WTC11 (cell line): Measurements from ENCODE around the gene ARTN. TPM values are rescaled to one million over a fixed set of nuclear protein-coding genes. Genes with fewer than 3 reads are reported as not detected.

Source experiments
- ATAC-seq: fragments of 200-7000 bp; cut with Tn5 transposase; 2 replicates; pipeline ENCODE4 v1.10.0; 2021; ENCODE audit warnings: mild to moderate bottlenecking, moderate library complexity
- CTCF ChIA-PET: fragments of 300-600 bp; sonication (Branson Sonifier 250); formaldehyde crosslinking; loops from one replicate; lab custom pipeline; 2021; ENCODE audit warnings: antibody characterized with exemption; lab: Charles Lee
- POLR2A ChIA-PET: fragments of 350-600 bp; sonication (Branson Sonifier 250); formaldehyde crosslinking; loops from one replicate; lab custom pipeline; 2021; ENCODE audit warnings: antibody characterized with exemption; lab: Charles Lee
- DNase-seq: peaks from one replicate; pipeline ENCODE4 v3.0.0; 2021; ENCODE audit warnings: low spot score
- H3K27ac Mint-ChIP-seq: 2 replicates; pipeline ENCODE4 v1.8.0; 2021; ENCODE audit warnings: mixed read lengths
- H3K27me3 Mint-ChIP-seq: 2 replicates; pipeline ENCODE4 v1.8.0; 2021; ENCODE audit warnings: low read depth, mild to moderate bottlenecking, moderate library complexity, mixed read lengths
- H3K36me3 Mint-ChIP-seq: 2 replicates; pipeline ENCODE4 v1.8.0; 2021; ENCODE audit warnings: mixed read lengths
- H3K4me1 Mint-ChIP-seq: 2 replicates; pipeline ENCODE4 v1.8.0; 2022; ENCODE audit warnings: mixed read lengths
- H3K4me3 Mint-ChIP-seq: 2 replicates; pipeline ENCODE4 v1.8.0; 2021; ENCODE audit warnings: mild to moderate bottlenecking, moderate library complexity, mixed read lengths
- H3K9me3 Mint-ChIP-seq: 2 replicates; pipeline ENCODE4 v1.8.0; 2021; ENCODE audit warnings: mixed read lengths
- CBFB ChIP-seq: sonication (generic); formaldehyde crosslinking; IDR thresholded peaks from 2 replicates; pipeline ENCODE4 v1.8.1; 2022; ENCODE audit warnings: mild to moderate bottlenecking, low read depth, missing genetic modification reagents
- ESRRA ChIP-seq: sonication (generic); formaldehyde crosslinking; IDR thresholded peaks from 2 replicates; pipeline ENCODE4 v1.8.1; 2022; ENCODE audit warnings: mild to moderate bottlenecking, missing genetic modification reagents, borderline replicate concordance
- FOXJ3 ChIP-seq: sonication (generic); formaldehyde crosslinking; IDR thresholded peaks from 2 replicates; pipeline ENCODE4 v1.9.0; 2021; ENCODE audit warnings: missing genetic modification reagents, mild to moderate bottlenecking, borderline replicate concordance
- GABPB1 ChIP-seq: sonication (generic); formaldehyde crosslinking; IDR thresholded peaks from 2 replicates; pipeline ENCODE4 v1.8.1; 2023; ENCODE audit warnings: mild to moderate bottlenecking, missing genetic modification reagents
- JAZF1 ChIP-seq: fragments of 250-450 bp; sonication (Bioruptor Pico); IDR thresholded peaks from 2 replicates; pipeline ENCODE4 v1.9.0; 2021; ENCODE audit warnings: moderate library complexity, mild to moderate bottlenecking, inconsistent platforms
- MXD4 ChIP-seq: fragments of 250-450 bp; sonication (Bioruptor Pico); IDR thresholded peaks from 2 replicates; pipeline ENCODE4 v1.8.0; 2021; ENCODE audit warnings: mild to moderate bottlenecking, moderate library complexity, borderline replicate concordance
- NFATC4 ChIP-seq: fragments of 250-450 bp; sonication (Bioruptor Pico); IDR thresholded peaks from 2 replicates; pipeline ENCODE4 v1.9.0; 2021; ENCODE audit warnings: mild to moderate bottlenecking
- NR3C1 ChIP-seq: sonication (generic); formaldehyde crosslinking; conservative IDR thresholded peaks from 2 replicates; pipeline ENCODE4 v1.8.1; 2023; ENCODE audit warnings: low read depth, mild to moderate bottlenecking, missing genetic modification reagents
- RELA ChIP-seq: sonication (generic); formaldehyde crosslinking; IDR thresholded peaks from 2 replicates; pipeline ENCODE4 v1.8.1; 2022; ENCODE audit warnings: missing genetic modification reagents, mild to moderate bottlenecking, borderline replicate concordance
- RORB ChIP-seq: fragments of 250-450 bp; sonication (Bioruptor Pico); IDR thresholded peaks from 2 replicates; pipeline ENCODE4 v1.9.0; 2021; ENCODE audit warnings: mild to moderate bottlenecking
- SP1 ChIP-seq: sonication (generic); formaldehyde crosslinking; conservative IDR thresholded peaks from 2 replicates; pipeline ENCODE4 v1.8.1; 2022; ENCODE audit warnings: missing genetic modification reagents
- TCF7 ChIP-seq: sonication (generic); formaldehyde crosslinking; IDR thresholded peaks from 2 replicates; pipeline ENCODE4 v1.8.0; 2022; ENCODE audit warnings: mild to moderate bottlenecking, low read depth, missing genetic modification reagents, moderate library complexity
- TEAD1 ChIP-seq: sonication (generic); formaldehyde crosslinking; IDR thresholded peaks from 2 replicates; pipeline ENCODE4 v1.8.0; 2022; ENCODE audit warnings: mild to moderate bottlenecking, missing genetic modification reagents
- ZNF219 ChIP-seq: sonication (generic); formaldehyde crosslinking; IDR thresholded peaks from 2 replicates; pipeline ENCODE4 v1.8.0; 2023; ENCODE audit warnings: missing genetic modification reagents, mild to moderate bottlenecking, borderline replicate concordance
- ZNF396 ChIP-seq: fragments of 250-450 bp; sonication (Bioruptor Pico); IDR thresholded peaks from 2 replicates; pipeline ENCODE4 v1.8.0; 2021; ENCODE audit warnings: mild to moderate bottlenecking, moderate library complexity, borderline replicate concordance
- total RNA-seq: library from RNA; stranded (reverse); gene quantifications from 3 replicates; pipeline ENCODE4 v1.2.3, GENCODE V29; 2021
- TF ChIP-seq, protein P1 (sequence below): sonication (generic); formaldehyde crosslinking; IDR thresholded peaks from 2 replicates; pipeline ENCODE4 v1.8.1; 2022; ENCODE audit warnings: mild to moderate bottlenecking, moderate library complexity, missing genetic modification reagents
- TF ChIP-seq, protein P2 (sequence below): sonication (generic); formaldehyde crosslinking; IDR thresholded peaks from 2 replicates; pipeline ENCODE4 v1.8.0; 2023; ENCODE audit warnings: missing genetic modification reagents
- TF ChIP-seq, protein P3 (sequence below): fragments of 250-450 bp; sonication (Bioruptor Pico); IDR thresholded peaks from 2 replicates; pipeline ENCODE4 v2.1.2; 2022; ENCODE audit warnings: mild to moderate bottlenecking, moderate library complexity
- TF ChIP-seq, protein P4 (sequence below): sonication (generic); formaldehyde crosslinking; IDR thresholded peaks from 2 replicates; pipeline ENCODE4 v1.8.0; 2023; ENCODE audit warnings: mild to moderate bottlenecking, missing genetic modification reagents
- TF ChIP-seq, protein P5 (sequence below): sonication (generic); formaldehyde crosslinking; IDR thresholded peaks from 2 replicates; pipeline ENCODE4 v1.8.1; 2023; ENCODE audit warnings: mild to moderate bottlenecking, missing genetic modification reagents, moderate library complexity
- TF ChIP-seq, protein P6 (sequence below): sonication (generic); formaldehyde crosslinking; IDR thresholded peaks from 2 replicates; pipeline ENCODE4 v1.8.1; 2022; ENCODE audit warnings: low read depth, missing genetic modification reagents, borderline replicate concordance

Gene ARTN
- total RNA-seq, 1 experiment from 2014 or later: 28.5 TPM

DNA sequence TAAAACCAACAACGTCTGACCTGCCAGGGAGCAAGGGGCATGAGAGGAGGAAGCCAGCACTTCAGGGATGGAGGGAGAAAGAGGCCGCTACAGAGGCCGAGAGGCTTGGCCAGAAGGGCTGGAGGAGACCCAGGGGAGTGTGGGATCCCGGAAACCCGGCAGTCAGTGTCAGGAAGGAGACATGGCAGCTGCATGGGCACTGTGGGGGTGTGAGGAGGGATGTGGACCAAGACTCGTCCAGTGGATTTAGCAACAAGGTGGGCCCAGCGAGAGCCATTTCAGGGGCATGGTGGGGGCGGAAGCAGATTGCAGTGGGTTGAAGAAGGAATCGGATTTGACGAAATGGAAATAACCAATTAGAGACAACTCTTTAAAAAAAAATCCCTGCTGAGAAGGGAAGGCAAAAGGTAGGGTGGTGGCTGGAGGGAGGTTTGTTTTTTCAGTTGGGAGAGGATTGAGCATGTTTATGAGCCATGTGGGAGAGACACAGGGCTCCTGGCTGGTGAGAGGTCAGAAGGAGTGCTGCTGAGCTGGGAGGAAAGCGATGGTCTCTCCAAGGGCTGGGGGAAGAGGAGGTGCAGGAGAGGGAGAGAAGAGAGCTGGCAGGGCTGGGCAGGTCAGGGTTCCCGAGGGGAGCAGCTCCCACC is 49.8 kb downstream of the ARTN start:
- DNase-seq (no peak), ATAC-seq (no peak)
- no peak overlapping the region for H3K4me3 Mint-ChIP-seq
- POLR2A ChIA-PET: no interaction called here
- 0 out of 2 replicates have a peak overlapping the region, but pooled peaks have one; percentile 27 for H3K27ac Mint-ChIP-seq
- TF ChIP-seq, protein P1, sequence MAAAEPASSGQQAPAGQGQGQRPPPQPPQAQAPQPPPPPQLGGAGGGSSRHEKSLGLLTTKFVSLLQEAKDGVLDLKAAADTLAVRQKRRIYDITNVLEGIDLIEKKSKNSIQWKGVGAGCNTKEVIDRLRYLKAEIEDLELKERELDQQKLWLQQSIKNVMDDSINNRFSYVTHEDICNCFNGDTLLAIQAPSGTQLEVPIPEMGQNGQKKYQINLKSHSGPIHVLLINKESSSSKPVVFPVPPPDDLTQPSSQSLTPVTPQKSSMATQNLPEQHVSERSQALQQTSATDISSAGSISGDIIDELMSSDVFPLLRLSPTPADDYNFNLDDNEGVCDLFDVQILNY (CRISPR knock-in tag): no peak
- TF ChIP-seq ESRRA (CRISPR knock-in tag) (no peak), GABPB1 (CRISPR knock-in tag) (no peak)
- TF ChIP-seq, protein P2, sequence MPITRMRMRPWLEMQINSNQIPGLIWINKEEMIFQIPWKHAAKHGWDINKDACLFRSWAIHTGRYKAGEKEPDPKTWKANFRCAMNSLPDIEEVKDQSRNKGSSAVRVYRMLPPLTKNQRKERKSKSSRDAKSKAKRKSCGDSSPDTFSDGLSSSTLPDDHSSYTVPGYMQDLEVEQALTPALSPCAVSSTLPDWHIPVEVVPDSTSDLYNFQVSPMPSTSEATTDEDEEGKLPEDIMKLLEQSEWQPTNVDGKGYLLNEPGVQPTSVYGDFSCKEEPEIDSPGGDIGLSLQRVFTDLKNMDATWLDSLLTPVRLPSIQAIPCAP (CRISPR knock-in tag): no peak
- TF ChIP-seq, protein P3, sequence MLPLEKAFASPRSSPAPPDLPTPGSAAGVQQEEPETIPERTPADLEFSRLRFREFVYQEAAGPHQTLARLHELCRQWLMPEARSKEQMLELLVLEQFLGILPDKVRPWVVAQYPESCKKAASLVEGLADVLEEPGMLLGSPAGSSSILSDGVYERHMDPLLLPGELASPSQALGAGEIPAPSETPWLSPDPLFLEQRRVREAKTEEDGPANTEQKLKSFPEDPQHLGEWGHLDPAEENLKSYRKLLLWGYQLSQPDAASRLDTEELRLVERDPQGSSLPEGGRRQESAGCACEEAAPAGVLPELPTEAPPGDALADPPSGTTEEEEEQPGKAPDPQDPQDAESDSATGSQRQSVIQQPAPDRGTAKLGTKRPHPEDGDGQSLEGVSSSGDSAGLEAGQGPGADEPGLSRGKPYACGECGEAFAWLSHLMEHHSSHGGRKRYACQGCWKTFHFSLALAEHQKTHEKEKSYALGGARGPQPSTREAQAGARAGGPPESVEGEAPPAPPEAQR (CRISPR knock-in tag): no peak
- H3K4me1 Mint-ChIP-seq: peaks cover 10% of the 10 kb centered on the region
- peaks cover 7% of the 10 kb centered on the region; the same call in 1 of the 2 replicates for H3K36me3 Mint-ChIP-seq
- peaks cover 4% of the 10 kb centered on the region for H3K27me3 Mint-ChIP-seq
- no peaks in the 10 kb centered on the region for H3K9me3 Mint-ChIP-seq
- CTCF ChIA-PET: interaction anchor here (2.2 kb wide), 1 partner anchor 49 kb away, joined by 5 read pairs; no protein-coding TSS in a partner anchor

DNA sequence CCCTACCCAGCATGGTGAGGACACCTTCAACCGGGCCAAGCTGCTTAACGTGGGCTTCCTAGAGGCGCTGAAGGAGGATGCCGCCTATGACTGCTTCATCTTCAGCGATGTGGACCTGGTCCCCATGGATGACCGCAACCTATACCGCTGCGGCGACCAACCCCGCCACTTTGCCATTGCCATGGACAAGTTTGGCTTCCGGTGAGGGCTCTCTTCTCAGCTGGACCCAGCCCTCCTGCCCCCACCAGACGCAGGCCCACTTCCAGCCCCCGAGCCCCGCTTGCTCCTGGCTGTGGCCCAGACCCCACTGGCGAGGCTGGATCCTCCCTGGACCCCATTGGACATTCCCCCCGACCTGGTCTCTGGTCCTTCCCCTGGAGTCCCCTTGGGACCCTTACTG is 51.3 kb downstream of the ARTN start:
- no peak for ATAC-seq
- no peak for DNase-seq
- no peak overlapping the region for H3K27ac Mint-ChIP-seq
- no peak overlapping the region for H3K4me3 Mint-ChIP-seq
- peaks cover 6% of the 10 kb centered on the region; the same call in 1 of the 2 replicates for H3K36me3 Mint-ChIP-seq
- peaks cover 4% of the 10 kb centered on the region for H3K27me3 Mint-ChIP-seq
- H3K4me1 Mint-ChIP-seq: peaks cover 6% of the 10 kb centered on the region
- no peak for TF ChIP-seq SP1 (CRISPR knock-in tag)
- TF ChIP-seq, protein P4, sequence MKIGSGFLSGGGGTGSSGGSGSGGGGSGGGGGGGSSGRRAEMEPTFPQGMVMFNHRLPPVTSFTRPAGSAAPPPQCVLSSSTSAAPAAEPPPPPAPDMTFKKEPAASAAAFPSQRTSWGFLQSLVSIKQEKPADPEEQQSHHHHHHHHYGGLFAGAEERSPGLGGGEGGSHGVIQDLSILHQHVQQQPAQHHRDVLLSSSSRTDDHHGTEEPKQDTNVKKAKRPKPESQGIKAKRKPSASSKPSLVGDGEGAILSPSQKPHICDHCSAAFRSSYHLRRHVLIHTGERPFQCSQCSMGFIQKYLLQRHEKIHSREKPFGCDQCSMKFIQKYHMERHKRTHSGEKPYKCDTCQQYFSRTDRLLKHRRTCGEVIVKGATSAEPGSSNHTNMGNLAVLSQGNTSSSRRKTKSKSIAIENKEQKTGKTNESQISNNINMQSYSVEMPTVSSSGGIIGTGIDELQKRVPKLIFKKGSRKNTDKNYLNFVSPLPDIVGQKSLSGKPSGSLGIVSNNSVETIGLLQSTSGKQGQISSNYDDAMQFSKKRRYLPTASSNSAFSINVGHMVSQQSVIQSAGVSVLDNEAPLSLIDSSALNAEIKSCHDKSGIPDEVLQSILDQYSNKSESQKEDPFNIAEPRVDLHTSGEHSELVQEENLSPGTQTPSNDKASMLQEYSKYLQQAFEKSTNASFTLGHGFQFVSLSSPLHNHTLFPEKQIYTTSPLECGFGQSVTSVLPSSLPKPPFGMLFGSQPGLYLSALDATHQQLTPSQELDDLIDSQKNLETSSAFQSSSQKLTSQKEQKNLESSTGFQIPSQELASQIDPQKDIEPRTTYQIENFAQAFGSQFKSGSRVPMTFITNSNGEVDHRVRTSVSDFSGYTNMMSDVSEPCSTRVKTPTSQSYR (CRISPR knock-in tag): no peak
- no peak for TF ChIP-seq RELA (CRISPR knock-in tag)
- TF ChIP-seq ZNF219 (CRISPR knock-in tag): no peak
- TF ChIP-seq JAZF1: no peak
- TF ChIP-seq CBFB (CRISPR knock-in tag): no peak
- no peak for TF ChIP-seq RORB (CRISPR knock-in tag)
- no peak for TF ChIP-seq TCF7
- TF ChIP-seq NR3C1 (CRISPR knock-in tag): no peak
- TF ChIP-seq NFATC4 (CRISPR knock-in tag): no peak
- no peak for TF ChIP-seq TEAD1 (CRISPR knock-in tag)
- no peak for TF ChIP-seq FOXJ3 (CRISPR knock-in tag)
- TF ChIP-seq, protein P5, sequence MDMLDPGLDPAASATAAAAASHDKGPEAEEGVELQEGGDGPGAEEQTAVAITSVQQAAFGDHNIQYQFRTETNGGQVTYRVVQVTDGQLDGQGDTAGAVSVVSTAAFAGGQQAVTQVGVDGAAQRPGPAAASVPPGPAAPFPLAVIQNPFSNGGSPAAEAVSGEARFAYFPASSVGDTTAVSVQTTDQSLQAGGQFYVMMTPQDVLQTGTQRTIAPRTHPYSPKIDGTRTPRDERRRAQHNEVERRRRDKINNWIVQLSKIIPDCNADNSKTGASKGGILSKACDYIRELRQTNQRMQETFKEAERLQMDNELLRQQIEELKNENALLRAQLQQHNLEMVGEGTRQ: no peak
- no peak for TF ChIP-seq ZNF396 (CRISPR knock-in tag)
- no peak for TF ChIP-seq MXD4 (CRISPR knock-in tag)
- TF ChIP-seq, protein P6, sequence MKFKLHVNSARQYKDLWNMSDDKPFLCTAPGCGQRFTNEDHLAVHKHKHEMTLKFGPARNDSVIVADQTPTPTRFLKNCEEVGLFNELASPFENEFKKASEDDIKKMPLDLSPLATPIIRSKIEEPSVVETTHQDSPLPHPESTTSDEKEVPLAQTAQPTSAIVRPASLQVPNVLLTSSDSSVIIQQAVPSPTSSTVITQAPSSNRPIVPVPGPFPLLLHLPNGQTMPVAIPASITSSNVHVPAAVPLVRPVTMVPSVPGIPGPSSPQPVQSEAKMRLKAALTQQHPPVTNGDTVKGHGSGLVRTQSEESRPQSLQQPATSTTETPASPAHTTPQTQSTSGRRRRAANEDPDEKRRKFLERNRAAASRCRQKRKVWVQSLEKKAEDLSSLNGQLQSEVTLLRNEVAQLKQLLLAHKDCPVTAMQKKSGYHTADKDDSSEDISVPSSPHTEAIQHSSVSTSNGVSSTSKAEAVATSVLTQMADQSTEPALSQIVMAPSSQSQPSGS (CRISPR knock-in tag): no peak
- TF ChIP-seq, all 79 proteins: peak for 0
- no peaks in the 10 kb centered on the region for H3K9me3 Mint-ChIP-seq
- ChIA-PET CTCF (interaction anchor here (0.6 to 2.2 kb wide), 2 partner anchors 50 to 222 kb away, joined by 4 to 5 read pairs; no protein-coding TSS in a partner anchor), POLR2A (no interaction called here)
